ENCODE data around the gene FMR1NB. TPM values are rescaled to one million over a fixed set of nuclear protein-coding genes. Genes with fewer than 3 reads are reported as not detected.

Gene FMR1NB
- total and polyA plus RNA-seq, 7 donors, result not detected

- ATAC-seq (no peak), DNase-seq (no peak)
- H3K36me3 ChIP-seq (ENCODE audit: insufficient read depth in 1 of 2, low read depth in 1 of 2), result no peaks in the 10 kb centered on the region
- intact Hi-C loops (cut with DNase I), result no loop called here
- no peak for TF ChIP-seq CTCF (IDR thresholded peaks at IDR 0.05)
- no peaks in the 10 kb centered on the region for H3K4me1 ChIP-seq
- no peaks in the 10 kb centered on the region for H3K27me3 ChIP-seq (ENCODE audit: insufficient read depth in 3 of 3, low read length in 2 of 3)
- no peak overlapping the region for H3K27ac ChIP-seq
- H3K9me3 ChIP-seq, result no peaks in the 10 kb centered on the region
- 59 to 83% (median 71%) methylated on average over 2 of the region's 2 CpGs for WGBS, 3 donors
- no peak overlapping the region for H3K4me3 ChIP-seq
Measured at GRCh38 chrX:147960722-147961121, 20.4 kb upstream of the FMR1NB start.

GRCh38 chrX:147962476-147962875 lies 18.7 kb upstream of the FMR1NB start:
- Histone ChIP-seq H3K4me1 (no peaks in the 10 kb centered on the region), H3K9me3 (no peaks in the 10 kb centered on the region), H3K27me3 (ENCODE audit: insufficient read depth in 3 of 3, low read length in 2 of 3) (no peaks in the 10 kb centered on the region), H3K4me3 (no peak overlapping the region), H3K36me3 (ENCODE audit: insufficient read depth in 1 of 2, low read depth in 1 of 2) (no peaks in the 10 kb centered on the region), H3K27ac (no peak overlapping the region)
- no peak for TF ChIP-seq CTCF (IDR thresholded peaks at IDR 0.05)
- WGBS, 3 donors, result 47 to 63% (median 50%) methylated on average over 1 of the region's 1 CpG
- DNase-seq (no peak), ATAC-seq (no peak)
- intact Hi-C loops (cut with DNase I), result no loop called here

GRCh38 chrX:147978931-147979330 lies 2.2 kb upstream of the FMR1NB start:
- ATAC-seq, result no peak
- no peak for DNase-seq
- Histone ChIP-seq H3K27ac (no peak overlapping the region), H3K4me1 (no peaks in the 10 kb centered on the region), H3K27me3 (ENCODE audit: insufficient read depth in 3 of 3, low read length in 2 of 3) (no peaks in the 10 kb centered on the region), H3K4me3 (no peak overlapping the region), H3K36me3 (ENCODE audit: insufficient read depth in 1 of 2, low read depth in 1 of 2) (no peaks in the 10 kb centered on the region), H3K9me3 (peaks cover 1% of the 10 kb centered on the region)
- WGBS, 3 donors, result 52 to 77% (median 75%) methylated on average over 6 of the region's 6 CpGs
- no peak for TF ChIP-seq CTCF (IDR thresholded peaks at IDR 0.05)
- intact Hi-C loops (cut with DNase I), result no loop called here

- Histone ChIP-seq H3K4me3 (no peak overlapping the region), H3K4me1 (no peaks in the 10 kb centered on the region), H3K27ac (no peak overlapping the region), H3K9me3 (no peaks in the 10 kb centered on the region), H3K27me3 (ENCODE audit: insufficient read depth in 3 of 3, low read length in 2 of 3) (no peaks in the 10 kb centered on the region), H3K36me3 (ENCODE audit: insufficient read depth in 1 of 2, low read depth in 1 of 2) (no peaks in the 10 kb centered on the region)
- TF ChIP-seq CTCF (IDR thresholded peaks at IDR 0.05), result no peak
- ATAC-seq (no peak), DNase-seq (no peak)
- 57 to 81% (median 78%) methylated on average over 2 of the region's 2 CpGs for WGBS, 3 donors
- intact Hi-C loops (cut with DNase I), result no loop called here
Measured at GRCh38 chrX:148020329-148020728, 39.2 kb downstream of the FMR1NB start.

GRCh38 chrX:148024425-148025148 lies 43.5 kb downstream of the FMR1NB start:
- DNase-seq (no peak), ATAC-seq (no peak)
- no peak overlapping the region for H3K4me3 ChIP-seq
- no peaks in the 10 kb centered on the region for H3K4me1 ChIP-seq
- no peak overlapping the region for H3K27ac ChIP-seq
- no peak for TF ChIP-seq CTCF (IDR thresholded peaks at IDR 0.05)
- no peaks in the 10 kb centered on the region for H3K27me3 ChIP-seq (ENCODE audit: insufficient read depth in 3 of 3, low read length in 2 of 3)
- H3K9me3 ChIP-seq, result no peaks in the 10 kb centered on the region
- 73 to 80% (median 74%) methylated on average over 8 of the region's 8 CpGs for WGBS, 3 donors
- H3K36me3 ChIP-seq (ENCODE audit: insufficient read depth in 1 of 2, low read depth in 1 of 2), result no peaks in the 10 kb centered on the region
- intact Hi-C loops (cut with DNase I), result no loop called here

All from psoas muscle (tissue), 8 donors.